Midbrain (tissue), 1 donor: Measurements from ENCODE around the gene DLGAP1.

Experiments used
- DNase-seq: peaks from one replicate; lab custom pipeline; 2025; lab: John Stamatoyannopoulos, UW

Gene DLGAP1

DNA sequence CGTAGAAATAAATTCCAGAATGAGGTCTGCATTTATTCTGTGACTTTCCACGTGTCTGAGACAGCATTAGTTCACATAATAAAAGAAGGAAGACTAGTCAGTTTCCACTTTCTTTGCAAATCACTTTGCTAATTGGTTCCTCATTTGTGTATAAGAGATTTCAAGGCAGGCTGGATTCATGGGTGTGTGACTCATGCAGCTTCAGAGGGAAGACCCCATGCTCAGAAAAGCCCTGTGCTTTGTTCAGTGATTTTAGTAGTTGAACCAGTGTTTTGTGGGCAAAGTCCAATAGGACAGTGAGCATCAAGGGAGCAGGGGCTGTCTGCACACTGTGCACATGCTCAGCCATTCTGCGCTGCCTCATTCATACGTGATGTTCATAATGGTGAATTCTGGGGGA, 297.8 kb downstream of the DLGAP1 start:
- DNase-seq: no peak

DNA sequence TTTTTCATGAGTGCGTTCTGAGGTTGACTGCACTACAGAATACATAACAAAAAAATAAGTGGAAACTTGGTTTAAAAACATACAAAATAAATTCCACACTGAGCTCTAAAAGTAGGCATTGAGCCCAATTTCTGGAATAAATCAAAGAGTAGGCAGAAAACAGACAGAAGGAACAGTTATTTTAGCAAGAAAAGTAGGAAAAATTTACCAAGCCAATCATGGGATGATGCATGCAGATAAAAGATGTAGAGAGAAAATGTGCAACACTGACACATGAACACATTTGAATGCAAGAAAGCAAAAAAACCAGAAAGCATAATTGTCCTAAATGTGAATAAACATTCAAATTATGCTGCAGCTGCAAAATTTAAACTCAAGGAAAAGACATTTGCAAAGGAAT, 308.3 kb downstream of the DLGAP1 start:
- no peak for DNase-seq

DNA sequence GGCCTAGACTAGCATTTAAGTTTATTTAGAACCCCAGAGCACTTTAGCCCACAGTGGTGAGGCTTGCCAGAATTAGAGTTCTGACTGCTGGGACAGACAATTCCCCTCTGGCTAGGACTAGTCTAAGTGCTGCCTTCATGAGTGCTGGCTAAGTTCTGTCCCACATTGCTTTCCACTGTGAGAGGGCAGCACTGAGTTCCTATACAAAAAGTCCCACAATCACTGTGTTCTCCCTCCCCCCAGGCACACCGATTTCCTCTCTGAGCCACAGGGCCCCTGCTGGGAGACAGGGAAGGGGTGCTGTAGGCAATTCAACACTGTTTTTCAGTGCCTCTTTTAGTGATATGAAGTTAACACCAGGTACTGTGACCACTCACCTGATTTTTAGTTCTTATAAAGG, 310.9 kb downstream of the DLGAP1 start:
- DNase-seq: no peak

DNA sequence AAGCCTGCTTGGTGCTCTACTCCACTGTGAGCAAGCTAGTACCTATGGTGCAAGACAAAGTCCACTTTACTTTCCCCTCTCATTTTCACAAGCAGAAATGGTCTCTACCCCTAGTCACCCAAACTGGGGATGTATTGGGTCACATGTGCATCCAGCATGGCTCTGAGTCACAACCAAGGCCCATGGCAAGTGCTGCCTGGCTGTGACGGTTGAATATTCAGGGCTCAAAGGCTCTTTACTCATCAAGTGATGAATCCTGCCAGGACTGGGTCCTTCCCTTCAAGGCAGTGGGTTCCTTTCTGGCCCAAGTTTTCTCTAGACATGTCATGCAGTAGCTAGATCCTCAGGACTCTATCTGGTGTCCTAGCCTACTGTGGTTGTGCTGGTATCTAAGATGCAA, 311.5 kb downstream of the DLGAP1 start:
- no peak for DNase-seq

DNA sequence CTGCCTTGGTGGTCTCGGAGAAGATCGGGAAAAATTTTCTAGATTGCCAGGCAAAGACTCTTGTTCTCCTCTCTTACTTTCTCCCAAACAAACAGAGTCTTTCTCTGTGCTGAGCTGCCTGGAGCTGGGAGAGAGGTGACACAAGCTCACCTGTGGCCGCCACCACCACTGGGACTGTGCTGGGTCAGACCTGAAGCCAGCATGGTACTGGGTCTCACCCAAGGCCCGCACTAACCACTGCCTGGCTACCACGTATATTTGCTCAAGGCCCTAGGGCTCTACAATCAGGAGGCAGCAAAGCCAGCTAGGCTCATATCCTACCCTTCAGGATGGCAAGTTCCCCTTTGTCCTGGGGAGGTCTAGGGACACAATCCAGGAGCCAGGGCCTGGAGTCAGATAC, 312.2 kb downstream of the DLGAP1 start:
- no peak for DNase-seq

DNA sequence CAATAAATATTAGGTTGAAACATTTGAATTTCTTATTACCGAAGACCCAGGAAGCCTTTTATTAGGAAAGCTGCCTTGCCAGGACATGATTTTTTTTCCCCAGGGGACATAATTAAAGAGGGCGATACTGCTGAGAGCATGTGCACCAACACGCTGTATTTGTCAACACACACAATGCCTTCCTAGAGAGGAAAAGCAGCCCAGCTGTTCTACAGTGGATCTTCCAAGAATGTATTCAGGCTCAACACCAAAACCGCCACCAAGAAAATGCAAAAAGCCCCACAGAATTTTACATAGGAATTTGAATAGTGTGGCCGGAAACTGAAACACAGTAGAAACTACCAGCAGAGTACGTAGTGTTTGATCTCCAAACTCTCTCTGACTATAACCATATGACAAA, 320.4 kb downstream of the DLGAP1 start:
- no peak for DNase-seq

DNA sequence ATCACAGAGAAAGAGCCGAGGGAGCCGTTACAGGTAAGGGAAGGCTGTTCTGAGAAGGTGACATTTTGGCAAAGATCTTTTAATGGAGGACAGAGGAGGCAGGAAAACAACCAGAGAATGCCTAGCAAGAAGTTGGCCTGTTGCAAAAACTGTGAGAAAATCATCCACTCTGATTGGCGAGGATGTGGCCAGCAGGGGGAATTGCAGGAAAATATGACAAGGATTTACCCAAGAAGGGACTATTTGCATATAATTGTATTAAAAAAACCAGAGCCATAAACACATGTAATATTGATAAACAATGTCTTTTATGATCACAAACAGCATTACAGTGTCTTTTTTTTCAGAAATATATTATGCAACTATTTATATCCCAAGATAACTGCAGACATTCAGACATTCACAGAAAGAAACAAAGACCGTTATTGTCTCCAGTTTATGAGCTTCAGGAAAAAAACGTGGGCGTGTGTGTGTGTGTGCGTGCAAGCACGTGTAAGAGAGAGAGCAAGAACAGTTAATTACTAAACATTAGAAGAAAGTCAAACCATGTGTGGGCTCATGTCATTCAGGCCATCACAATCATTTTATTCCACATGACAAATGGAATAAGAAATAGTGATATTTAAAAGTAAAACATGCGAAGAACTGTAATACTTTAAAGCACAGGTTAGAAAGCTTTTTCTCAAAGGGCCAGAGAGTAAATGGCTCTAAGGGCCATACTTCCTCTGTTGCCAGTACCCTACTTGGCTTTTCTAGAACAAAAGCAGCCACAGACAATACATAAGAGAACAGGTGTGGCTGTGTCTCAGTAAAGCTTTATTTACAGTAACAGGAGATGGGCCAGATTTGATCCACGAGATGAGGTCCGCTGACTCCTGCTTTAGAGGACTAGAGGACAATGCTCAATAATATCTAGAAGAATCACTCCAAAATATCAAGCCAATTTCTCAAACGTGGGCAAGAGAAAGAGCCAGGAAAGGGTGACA, 324.1 kb downstream of the DLGAP1 start:
- DNase-seq: no peak

DNA sequence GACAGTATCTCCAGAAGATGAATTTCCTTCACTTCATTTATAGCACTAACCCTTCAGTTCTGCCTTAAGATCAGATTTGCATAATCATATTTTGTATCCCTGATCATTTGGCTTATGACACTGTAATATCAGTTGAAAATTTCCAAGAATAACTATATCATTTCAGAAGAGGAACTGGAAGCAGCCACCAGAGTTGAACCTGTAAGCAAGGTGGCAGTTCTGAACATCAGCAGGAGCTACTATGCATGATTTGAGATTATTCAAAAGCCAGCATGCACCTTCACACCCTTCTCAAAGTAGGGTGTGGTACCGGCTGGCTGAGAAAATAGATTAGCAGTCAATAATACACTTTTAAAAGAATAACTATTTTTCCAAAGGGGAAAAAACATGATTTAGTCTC, 328.2 kb downstream of the DLGAP1 start:
- no peak for DNase-seq

DNA sequence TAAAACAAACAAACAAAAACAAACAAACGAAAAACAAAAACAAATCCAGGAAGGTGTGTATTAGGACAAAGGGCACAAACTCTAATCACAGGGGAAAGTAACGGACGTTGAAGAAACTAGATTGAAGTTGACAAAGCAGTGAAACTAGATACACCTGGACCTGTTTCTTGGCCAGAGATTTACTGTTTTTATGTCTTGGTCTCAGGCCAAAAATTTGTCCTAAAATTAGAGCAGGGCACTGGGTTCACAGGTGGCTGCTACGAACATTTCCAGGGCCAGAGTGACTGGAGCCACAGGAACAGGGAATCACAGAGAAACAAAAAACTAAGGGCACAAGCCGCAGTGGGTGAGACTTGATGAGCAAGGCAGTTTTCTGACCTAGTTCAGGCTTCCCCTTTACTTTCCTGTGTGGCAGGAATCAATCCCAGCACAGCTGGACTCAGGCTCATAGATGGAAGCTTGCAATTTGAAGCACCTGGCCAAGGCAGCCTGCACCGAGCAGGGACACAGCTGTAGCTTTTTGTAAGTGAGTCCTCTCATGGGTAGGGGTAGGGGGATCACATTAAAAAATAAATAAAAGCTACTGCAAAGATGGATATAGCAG, 329.4 kb downstream of the DLGAP1 start:
- DNase-seq: no peak

DNA sequence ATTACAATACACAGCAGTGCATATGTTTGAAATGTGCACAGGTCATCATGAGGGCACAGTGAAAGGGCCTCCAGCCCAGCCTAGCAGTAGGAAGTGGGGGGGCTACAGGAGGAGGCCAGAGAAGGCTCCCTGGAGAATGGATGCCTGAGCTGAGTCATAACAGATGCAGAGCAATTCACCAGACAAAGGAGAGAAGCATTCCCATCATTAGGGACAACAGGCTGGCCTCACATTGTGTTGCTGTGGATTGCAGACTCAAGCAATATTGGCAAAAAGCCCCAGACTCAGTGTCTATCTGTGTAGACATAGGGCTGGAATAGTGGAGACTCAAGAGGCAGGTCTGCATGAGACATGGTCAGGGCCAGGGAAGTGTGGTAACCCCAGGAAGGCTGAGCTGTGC, 329.9 kb downstream of the DLGAP1 start:
- no peak for DNase-seq

DNA sequence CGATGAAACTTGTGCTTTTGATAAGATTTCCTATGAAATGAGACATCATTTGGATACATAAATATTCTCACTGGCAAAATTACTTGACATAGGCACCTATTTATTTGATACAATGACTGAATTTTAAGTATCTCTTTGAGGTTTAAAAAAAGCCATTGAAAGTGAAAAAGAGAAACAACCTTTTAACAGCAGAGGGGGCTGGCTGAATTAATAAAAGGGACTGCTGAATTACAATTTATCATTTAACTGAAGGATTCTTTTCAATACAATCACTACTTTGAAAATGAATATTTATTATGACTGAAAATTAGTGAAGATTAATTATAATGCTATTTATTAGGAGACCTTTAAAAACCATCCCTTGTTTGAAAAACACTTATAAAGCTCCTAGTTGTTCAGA, 335.3 kb downstream of the DLGAP1 start:
- peak; percentile 5 for DNase-seq

DNA sequence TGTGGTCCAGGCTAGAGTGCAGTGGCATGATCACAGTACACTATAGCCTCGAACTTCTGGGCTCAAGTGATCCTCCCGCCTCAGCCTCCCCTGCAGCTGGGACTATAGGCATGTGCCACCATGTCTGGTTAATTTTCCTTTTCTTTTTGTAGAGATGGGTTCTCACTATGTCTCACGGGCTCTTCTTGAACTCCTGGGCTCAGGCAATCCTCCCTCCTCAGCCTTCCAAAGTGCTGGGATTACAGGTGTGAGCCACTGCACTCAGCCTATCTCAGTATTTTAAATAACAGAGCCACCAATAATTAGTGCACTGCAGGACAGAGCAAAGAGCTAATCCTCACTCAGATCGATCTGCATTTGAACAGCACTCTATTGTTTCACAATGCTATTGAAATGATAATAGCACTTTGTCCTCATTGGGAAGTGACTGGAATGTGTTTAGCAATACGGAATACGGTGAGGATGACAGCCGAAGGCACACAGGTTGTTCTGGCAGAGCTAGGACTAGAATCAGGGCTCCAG, 335.9 kb downstream of the DLGAP1 start:
- DNase-seq: no peak

DNA sequence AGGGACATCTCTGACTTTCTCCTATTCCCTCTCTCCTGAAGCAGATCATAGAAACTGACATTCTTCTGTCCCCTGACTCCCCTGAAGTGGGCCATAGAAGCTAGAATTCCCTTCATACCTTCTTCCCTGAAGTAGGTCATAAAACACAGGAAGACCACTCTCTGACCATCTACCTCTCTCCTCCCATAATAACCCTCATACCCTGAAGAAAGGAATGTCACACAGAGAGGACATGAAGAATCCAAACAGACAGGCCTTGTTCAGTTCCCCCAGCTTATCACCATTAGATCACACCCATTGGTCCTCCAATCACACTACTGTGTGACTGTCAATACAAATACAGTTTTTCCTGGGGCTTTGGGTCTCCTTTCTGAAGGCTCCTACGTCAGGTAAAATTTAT, 347.1 kb downstream of the DLGAP1 start:
- DNase-seq: no peak

DNA sequence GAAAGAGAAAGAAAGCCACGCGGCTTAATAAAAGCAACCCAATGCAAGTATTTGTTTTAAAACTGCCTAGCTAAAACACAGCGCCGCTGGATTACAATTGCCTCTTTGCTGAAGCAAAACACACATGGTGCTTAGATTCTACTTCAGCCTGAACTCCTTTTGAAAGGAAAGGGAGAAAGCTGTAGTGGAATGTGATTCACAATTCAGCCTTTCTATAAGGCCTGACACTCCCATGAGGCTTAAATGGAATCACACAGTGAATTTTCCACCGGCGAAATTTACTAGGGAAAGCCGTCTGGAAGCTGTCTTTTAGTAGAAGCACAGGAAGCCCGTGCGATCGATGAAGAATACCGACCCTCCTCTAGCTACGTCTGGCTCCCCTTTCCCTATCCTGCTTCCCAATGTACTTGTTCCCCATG, 348.0 kb downstream of the DLGAP1 start:
- peak; percentile 44 for DNase-seq

DNA sequence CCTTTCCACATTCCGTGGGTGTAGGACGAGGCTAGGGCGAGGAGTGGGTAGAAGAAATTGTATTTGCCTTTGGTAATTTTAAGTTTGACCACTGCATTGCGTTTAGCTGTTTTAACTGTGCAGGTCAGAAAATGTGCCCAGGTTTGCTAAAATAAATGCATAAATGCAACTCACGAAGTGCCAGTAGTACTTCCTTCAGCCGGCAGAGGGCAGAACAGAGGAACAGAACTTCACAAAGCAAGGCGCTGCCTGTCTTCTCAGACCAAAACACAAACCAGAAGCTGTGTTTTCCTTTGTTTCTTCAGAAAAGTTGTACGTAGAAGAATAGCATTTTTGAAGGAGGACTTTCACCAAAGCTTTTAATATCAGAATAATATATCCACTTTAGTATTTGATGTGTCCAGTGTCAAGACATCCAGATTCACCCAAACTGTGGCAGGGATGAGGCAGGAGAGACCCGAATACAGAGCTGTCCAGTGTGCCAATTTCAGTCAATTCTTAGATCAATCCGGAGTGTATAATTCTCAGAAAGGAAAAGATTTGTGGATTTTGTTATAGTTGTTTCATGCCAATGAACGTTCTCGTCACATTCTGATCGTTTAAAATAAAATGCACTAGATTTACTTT, 348.6 kb downstream of the DLGAP1 start:
- DNase-seq: peak; percentile 74

DNA sequence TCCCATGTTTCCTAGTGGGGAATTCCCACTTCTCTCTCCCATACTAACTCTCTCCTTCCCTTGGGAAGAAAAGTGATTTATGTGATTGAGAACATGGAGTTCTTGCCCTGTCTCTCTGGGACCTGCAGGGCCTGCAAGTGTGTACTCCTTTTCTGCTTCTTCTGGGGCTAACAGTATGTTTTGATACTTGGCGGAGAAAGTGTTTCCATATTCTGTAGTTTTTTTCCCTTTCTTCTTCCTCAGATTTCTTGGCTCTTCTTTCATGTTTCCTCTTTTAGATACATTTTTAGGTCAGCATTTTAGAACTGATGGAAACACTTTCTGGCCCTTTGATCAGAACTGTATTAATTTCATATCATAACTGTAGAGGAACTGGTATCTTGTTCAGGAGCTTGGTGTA, 352.2 kb downstream of the DLGAP1 start:
- DNase-seq: no peak

DNA sequence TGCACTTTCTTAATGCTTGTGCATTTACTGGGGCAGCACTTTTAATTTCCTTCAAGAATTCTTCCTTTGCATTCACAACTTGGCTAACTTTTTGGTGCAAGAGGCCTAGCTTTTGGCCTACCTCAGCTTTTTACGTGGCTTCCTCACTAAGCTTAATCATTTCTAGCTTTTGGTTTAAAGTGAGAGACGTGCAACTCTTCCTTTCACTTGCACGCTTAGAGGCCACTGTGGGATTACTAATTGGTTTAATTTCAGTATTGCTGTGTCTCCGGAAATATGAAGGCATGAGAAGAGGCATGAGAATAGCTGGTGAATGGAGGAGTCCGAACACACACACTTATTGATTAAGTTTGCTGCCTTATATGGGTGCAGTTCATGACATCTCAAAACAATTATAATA, 354.1 kb downstream of the DLGAP1 start:
- no peak for DNase-seq

DNA sequence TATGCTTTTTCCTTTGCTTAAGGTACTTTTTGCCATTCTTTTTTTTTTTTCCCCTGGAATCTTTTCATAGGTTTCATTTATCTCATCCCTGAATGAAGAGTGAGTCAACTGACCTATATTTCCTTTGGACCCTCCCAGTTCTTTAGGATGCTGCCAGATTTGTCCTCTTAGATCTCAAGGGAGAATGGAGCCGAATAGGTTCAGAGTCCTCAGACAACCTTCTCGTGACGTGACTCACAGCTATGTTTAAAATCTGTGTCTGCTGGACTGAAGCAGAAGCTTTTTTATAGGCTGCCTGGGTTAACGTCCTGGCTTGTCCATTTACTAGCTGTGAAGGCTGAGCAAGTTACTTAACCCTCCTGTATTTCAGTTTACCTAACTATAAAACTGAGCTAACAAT, 358.6 kb downstream of the DLGAP1 start:
- DNase-seq: no peak

DNA sequence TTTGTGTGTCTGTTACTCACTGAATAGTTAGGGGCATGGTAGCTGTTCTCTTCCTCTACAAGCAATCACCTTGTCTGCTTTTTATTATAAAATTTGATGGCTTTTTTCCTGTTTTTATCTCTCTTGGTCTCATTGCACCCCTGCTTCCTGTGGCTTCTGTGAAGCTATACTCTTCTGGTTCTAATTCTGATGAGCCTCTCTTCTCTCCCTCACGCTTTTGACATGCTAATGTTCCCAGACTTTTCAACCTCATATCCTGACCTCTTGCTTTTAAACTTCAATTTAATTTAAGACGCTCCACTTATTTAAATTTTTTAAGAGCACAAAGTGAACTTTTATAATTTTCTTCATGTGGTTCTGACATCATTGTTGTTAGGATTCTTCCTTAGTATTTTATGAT, 361.4 kb downstream of the DLGAP1 start:
- DNase-seq: no peak

DNA sequence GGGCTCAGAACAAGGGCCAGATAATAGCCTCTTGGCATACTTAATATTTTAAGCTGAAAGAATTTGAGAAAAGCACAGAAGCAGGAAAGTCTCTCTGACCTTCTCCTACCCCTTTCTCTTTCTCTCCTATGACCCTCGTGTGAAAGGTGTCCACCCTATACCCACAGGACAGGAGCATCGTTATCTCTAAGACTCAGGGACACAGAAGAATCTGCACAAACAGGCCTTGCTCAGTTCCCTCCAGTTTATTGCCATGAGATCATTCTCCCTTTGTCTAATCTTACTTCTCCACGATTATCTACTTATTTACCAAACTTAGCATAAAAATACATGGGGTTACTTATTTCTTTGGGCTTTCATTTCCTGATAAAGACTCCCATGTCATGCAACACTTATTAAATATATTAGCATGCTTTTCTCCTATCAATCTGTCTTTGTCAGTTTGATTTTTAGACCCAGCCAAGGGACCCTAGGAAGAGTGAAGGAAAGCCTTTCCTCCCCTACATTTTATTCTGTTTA, 370.7 kb downstream of the DLGAP1 start:
- DNase-seq: no peak

DNA sequence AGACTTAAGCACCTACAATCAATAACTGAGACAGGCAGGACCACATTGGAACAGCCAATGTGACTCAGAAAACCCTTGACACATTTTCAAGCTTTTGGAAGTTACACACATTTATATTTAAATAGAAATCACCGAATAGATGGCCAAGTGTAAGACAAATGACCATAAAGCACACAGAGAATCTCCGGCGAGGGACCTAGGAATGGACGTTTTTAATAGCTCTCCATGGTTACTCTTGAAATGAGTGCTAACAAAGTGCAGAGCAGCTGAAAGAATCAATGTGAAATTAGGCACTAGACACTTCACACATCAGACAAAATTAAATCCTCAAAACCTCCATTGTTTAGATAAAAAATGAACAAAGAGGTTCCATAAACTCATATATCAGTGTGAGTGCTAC, 376.9 kb downstream of the DLGAP1 start:
- DNase-seq: no peak

DNA sequence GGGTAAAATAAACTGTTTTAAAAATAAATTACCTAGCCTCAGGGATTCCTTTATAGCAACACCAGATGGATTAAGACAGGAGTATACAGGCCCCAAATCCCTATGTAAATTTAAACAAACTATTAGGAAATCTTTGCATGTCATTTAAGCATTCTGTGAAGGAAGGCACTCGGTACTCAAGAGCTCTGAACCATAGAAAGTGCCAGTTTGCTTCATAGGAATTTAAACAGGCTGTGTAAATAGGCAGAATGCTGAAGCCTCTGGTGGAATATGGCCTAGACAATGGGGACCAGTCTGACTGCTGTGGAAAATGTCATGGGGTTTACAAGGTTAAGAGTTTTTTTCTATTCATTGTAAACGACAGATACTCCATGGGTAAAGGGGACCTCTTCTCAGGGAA, 377.4 kb downstream of the DLGAP1 start:
- DNase-seq: no peak

DNA sequence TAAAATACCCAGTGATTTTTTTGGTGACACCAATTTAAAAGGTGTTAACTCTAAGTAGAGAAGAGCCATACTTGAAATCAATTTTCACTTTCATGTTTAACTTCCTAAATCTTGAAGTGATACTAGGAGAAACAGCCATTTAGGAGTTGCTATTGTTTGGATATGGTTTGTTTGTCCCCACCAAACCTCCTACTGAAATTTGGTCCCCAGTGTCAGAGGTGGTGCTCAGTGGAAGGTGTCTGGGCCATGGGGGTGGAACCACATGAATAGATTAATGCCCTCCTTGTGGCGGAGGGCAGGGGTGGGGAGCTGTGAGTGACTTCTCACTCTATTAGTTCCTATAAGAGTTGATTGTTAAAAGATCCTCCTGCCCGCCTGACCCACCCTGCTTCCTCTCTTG, 377.9 kb downstream of the DLGAP1 start:
- no peak for DNase-seq
